NCI-H128 (cell line): Measurements from ENCODE around the gene MSX2.
"Not testable (repeated sequence)": the region's sequence is repeated elsewhere in the genome, so short reads cannot be mapped to it uniquely, and the experiment has no call there.

ENCODE experiments used
- DNase-seq: peaks from one replicate; lab custom pipeline; 2025; ENCODE audit not compliant: unreplicated experiment; lab: John Stamatoyannopoulos, UW

Gene MSX2

DNA sequence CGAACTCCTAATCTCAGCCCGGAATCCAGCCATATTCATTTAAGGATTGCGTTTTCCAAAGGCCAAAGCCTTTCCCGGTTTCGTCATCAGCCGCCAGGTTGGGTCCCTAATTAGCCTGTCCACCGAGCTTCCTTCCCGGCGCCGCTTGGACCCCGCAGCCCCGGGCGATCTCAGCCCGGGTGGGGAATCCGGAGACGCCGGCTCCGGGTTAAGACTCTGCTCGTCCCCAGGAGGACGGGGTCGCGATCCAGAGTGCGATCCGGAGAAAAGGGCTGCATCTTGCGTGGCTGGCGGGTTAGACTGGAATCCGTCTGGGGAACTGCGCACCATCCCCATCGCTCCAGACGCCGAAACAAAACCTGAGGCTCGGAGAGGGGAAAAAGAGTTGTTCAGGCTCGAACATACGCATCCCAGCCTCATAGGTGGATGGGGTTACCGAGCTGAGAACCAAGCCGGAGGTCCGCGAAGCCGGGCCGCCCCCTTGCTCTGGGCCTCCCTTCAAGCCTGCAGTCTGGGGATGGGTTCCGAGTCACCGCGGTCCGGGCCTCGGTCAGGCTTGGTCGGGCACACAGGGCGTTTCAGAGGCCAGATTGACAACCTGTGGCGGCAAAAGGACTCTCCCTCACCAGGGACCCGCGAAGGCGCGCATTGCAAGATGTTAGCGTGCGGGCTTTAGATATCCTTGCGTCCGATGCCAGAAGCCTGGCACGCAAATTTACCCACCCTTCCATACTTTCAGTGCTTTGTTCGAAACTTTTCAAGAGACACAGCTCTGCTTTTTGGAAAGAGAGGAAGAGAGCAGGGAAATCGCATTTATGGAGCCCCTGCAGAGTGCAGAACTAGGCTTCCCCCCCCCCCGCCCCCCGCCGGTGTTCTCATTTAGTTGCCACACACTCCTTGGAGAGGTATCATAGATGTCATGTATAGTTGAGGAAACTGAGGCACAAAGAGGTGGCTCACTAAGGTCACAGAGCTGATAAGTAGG lies 7.9 kb downstream of the MSX2 start:
- no peak for DNase-seq

DNA sequence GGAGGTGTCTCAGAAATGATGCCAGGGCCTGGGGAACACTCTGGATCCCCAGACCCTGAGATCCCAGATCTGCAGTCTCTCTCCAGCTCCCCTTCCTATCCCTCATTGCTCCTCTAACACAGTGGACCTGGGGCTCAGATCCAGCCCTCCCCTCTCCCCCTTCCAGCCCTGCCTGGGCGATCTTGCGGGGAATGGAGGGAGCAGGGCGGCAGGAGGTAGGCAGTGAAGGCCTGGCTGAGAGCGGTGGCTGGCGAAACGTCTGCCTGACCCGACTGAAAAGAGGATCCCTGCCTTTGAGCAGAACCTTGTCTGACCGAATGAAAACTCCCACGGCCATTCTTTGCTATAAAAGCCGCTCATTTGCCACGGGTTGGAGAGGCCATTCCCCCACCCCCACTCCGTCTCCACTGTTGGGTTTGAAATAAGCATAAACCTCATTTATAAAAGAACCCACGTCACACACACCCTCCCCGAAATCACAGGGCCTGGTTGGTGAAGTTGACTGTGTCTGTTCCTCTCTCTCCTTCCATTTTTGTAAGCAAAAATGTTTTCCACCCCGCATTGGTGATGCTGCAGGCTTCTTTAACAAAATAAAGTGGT lies 8.8 kb downstream of the MSX2 start:
- DNase-seq = no peak

DNA sequence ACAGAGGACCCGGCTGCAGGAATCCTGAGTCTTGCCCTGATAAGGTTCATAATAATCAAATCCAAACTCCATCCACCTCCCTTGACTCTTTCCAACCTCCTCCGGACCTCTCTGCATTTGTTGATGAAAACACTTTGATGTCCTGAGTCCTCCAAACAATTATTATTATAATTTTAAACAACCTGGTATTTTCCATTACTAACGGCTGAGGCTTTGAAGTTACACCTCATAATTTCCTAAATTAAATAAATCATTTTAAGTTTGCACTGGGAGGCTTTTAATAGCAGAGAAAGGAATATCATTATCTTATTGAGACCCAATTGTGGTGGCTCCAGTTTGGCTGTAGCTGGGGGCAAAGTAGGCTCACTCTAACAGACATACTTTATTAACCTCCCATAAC lies 9.5 kb downstream of the MSX2 start:
- no peak for DNase-seq

DNA sequence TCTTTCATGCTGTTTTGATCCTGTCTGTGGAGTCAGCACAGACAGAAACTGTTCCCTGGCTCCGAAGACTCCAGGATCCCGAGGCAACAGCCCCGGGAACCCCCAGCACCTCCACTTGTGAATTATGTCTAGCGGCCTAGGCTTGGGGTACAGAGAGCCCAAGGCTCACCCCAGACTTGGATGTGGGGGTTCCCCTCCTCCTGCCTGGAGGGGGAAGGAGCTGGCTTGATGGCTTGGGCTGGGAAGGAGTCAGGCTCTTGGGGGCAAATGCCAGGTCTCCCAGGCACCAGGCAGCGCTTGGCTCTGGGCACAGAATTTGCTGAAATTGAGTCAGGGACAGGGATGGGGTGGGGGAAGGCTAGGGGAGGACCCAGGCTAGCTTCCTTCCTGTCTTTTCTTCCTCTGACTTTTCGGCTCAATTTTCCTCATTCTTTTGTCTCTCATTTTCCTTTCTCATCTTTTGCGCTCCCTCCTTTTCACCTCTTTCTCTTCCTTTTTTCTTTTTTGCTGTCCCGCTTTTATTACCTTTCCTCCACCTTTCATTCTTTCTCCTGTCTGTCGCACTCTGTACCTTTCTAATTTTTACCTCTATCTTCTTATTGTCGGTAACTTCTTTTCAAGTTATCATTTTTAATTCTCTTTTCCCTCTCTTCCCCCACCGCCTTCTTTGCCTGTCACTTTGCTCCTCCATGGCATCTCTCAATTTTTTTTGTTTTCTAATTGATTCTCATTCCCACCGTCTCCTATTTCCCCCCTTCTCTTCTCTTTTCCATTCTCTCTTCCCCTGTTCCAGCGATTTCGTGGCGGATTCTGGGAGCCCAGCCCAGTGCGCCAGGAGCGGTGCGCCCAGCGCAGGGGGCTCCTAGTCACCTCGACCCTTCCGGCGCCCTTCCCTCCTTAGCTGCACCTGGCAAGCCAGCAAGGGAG lies 10.5 kb downstream of the MSX2 start:
- no peak for DNase-seq

DNA sequence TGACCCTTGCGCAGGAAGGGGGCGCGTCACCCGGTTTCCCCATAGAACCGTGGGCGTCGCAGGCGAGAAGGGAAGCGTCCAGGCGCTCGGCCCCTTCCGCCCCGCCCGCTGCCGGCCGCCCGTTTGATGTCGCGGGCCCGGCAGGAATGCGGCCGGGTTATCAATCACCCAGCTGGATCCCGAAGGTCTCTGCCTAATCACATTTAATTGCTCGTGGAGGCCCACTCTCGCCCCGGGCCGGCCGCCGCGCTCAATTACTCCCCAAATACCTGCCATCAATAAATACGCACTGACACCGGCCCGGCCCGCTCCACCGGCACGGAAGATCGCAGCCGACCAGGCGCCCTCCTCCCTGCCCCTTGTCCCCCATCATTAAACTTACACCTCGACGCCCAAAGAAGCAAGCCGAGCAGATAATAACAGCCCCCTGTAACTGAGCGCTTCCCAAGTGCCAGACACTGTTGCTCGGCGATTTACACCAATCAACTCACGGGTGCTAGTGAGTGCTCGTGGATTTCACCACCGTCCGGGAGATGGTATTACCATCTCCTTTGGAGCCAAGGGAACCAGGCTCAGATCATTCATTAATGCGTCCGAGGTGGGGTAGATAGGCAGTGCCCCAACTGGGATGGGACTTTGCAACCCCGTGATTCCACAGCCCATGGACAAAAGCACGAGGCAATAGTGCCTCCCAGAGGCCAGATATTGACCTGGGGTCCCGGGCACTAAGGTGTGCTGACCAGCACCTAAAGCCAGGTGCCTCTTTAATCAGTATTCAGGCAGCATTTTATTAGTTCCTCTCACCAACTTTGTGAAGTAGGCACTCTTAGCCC lies 11.3 kb downstream of the MSX2 start:
- no peak for DNase-seq

DNA sequence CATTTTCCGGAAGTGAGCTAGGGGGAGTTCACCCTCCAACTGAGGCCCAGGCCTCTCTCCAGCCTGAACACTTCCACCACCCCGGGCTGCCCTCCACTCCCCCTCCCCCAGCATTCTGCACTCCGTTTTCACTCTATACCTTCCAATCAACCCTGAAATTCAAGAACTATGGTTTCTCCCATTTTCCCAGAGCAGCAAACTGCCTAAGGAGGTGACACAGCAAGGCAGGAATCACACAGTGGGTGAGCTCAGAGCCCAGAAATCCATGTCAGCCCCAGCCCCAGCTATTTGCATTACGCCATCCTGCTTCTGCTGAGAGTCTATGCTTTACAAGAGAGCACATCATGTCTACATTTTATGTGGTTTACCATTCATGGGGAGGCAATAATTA lies 11.9 kb downstream of the MSX2 start:
- DNase-seq = no peak

DNA sequence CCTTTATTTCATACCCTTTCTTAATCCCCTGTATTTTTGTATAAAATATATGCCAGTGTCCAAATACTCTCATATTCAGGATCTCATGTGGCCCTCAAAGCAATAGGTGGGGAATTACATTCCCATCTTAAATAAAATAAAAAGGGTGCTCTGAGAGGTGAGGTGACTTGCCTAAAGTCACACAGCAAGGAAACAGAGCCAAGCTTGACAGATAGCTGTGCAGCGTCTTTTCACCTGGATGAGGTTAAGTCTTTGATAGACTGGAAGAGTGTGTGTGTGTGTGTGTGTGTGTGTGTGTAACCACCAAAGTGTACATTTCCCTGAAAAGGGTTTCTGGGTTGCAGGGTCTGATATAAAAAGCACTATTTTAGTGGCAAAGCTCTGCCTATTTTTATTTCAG lies 12.4 kb downstream of the MSX2 start:
- no peak for DNase-seq

DNA sequence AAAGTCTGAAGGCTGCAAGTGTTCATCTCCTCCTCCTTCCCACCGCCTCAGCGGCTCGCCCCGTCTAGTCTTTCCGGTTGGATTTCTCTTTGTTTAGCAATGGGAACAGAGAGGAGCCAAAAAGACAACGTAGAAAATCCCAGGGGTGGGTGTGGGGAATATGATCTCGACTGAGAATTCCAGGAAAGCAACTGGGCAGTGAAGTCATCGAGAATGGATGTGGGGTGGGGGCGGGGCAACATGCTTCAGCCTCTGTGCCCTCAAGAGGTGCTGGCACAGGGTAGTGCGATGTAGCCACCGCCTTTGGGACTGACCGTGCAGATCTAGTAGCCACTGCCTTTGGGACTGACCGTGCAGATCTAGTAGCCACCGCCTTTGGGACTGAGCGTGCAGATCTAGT lies 12.9 kb downstream of the MSX2 start:
- no peak for DNase-seq

DNA sequence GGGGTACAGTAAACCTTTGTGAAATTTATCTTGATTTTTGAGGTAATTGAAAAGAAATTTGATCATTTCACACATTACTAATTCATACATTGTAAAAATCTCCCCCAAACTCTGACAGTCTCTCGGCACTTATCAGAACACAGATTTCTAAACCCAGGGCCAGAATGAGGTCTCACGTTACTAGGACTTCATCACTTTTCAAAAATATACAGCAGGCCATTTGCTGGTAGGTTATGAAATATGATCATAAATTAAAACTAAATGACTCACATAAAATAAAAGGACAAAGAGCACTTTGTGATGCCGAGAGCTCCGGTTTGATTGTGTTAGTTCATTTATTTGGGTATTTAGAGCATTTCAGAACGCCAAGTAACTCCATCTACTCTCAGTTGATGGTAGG lies 17.0 kb downstream of the MSX2 start:
- DNase-seq = no peak

DNA sequence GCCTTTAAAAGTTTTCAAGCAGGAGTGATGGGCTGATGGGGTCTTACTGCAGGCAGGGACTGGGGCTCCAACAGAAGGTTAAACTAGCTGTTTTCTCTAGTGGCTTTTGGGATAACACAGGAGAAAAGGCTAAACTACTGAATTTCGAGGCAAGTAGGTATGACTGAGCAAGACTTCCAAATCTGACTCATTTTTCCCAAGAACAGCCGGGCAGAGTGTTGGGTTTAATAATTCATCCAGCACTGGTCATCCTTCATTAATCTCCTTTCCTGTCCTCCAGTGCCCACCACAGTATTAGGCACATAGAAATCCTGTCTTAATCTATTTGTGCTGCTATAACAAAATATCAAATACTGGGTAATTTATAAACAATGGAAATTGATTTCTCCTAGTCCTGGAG lies 20.5 kb downstream of the MSX2 start:
- DNase-seq = no peak

DNA sequence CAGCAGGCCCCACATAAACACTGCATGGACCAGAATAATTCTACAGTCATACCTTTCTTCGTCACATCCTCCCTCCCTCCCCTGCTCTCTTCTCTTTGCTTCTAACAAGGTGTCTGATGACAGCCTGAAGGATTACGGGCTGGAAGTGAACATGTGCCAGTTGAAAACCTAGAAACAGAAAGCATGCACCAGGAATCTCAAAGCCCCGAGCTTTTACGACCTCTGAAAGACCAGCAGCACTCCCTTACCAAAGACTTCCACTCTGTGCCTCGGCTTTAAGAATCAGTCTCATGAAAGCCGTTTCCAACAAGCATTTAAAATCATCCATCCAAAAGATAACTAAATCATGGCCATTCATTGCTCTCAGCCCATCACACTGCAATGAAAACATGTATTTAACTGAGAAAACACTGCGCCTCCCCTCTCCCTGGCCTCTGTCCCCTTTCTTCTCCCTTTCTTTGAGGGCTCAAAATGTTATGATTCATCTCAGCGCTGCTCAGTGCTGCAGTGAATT lies 21.3 kb downstream of the MSX2 start:
- no peak for DNase-seq

DNA sequence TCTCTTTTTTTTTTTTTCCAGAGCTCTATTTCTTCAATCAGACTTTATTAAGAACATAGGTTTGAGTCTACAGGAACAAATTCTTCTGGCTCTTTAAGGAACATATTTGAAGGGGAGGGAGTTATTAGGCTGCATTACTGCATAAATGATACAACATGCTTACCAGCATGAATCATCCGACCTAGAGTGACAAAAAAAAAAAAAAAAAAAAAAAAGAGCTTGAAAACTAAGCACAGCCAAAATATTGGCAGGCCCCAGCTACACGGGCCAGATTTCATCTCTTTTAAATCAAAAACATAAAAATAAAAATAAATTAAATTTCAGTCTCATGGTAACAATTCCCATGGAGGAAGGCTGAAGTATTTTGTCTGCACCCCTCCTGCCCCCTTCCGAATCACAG lies 26.3 kb downstream of the MSX2 start:
- no peak for DNase-seq

DNA sequence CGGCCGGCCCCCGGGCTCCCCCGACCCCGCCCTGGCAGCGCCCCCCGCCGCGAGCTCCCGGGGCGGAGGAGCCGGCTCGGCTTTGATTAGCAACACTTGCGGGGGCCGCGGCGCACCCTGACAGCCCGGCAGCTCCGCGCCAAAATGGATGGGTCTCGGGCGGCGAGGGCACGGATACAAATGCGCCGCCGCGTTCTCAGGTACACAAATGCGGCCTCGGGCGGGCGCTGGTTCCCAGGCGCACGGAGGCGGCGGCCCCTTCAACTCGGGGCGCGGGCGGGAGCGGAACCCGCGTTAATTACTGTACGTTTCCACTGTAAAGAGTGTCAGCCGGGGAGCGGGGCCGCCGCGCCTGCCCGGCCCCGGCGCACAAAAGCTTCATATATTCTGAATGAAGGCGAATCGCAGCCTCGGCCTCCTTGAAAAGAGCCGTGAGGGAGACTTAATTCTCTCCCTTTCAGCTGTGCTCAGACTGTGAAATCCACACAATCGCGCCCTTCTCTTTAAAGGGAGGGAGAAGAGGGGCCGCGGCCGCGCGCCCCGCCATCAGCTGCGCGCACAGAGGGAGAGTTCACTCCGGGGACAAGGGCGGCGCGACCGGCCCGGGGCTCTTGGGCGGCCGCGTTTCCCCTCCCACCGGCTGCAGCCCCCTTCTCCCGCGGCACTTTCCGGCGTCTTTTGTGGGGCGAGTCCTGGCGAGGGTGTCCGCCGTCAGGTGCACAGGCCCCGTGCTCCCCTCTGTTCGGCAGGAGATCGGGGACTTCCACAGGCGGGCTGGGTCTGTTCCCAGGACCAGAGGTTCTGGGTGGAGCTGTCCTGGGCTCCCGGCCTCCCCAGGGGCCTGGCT lies 27.0 kb downstream of the MSX2 start:
- peak; percentile 1 for DNase-seq

DNA sequence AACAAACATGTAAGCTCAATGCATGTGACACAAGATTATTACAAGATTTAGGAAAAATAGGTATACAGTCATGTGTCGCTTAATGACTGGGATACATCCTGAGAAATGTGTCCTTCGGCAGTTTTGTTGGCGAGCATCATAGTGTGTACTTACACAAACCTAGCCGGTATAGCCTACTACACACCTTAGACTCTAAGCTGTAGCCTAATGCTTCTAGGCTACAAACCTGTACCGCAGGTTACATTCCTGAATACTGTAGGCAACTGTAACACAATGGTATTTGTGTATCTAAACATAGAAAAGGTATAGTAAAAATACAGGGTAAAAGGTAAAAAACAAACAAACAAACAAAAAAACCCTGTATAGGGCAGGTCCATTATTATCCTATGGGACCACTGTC lies 27.7 kb downstream of the MSX2 start:
- no peak for DNase-seq

DNA sequence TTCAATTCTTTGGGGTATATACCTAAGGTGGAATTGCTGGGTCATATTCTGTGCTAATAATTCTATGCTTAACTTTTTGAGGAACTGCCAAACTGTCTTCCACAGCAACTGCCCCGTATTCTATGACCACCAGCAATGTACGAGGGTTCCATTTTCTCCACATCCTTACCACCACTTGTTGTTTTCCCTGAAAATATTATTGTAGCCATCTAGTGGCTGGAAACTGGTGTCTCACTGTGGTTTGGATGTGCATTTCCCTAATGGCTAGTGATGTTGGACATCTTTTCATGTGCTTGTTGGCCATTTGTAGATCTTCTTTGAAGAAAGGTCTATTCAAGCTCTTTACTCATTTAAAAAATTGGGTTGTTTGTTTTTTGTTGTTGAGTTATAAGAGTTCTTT lies 30.7 kb downstream of the MSX2 start:
- no peak for DNase-seq

DNA sequence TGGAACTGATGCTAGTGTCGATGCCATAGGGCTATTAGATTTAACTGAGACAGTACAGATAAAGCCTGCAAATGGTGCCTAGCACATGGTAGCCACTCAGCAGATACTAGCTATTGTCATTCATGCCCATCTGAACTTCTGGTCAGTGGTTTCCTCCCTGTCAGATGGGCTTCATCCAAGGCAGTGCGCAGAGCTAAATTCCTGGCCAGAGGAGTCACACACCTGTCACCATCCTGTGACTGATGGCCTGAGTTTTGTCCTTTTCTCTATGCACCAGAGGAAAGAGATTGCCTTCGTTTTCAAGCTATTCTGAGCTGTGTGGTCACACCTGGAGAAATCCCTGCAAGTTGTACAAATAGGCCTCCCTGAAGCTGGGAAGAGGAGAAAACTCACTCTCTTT lies 34.7 kb downstream of the MSX2 start:
- no peak for DNase-seq

DNA sequence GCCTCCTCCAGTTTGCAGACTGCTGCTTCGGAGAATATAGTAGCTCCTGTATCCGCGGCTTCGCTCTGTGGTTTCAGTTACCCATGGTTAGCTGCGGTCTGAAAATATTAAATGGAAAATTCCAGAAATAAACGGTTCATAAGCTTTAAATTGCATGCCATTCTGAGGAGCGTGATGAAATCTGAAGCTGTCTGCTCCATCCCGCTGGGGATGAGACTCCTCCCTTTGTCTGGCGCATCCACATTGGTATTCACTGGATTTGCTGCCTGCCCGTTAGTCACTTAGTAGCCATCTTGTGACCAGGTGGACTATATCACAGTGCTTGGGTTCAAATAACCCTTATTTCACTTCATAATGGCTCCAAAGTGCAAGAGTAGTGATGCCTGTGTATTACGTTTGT lies 36.3 kb downstream of the MSX2 start:
- no peak for DNase-seq

DNA sequence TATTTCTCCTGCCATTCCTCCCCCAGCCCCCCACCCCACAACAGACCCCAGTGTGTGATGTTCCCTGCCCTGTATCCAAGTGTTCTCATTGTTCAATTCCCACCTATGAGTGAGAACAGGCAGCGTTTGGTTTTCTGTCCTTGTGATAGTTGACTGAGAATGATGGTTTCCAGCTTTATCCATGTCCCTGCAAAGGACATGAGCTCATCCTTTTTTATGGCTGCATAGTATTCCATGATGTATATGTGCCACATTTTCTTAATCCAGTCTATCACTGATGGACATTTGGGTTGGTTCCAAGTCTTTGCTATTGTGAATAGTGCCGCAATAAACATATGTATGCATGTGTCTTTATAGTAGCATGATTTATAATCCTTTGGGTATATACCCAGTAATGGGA lies 37.0 kb downstream of the MSX2 start:
- DNase-seq = not testable (repeated sequence)

DNA sequence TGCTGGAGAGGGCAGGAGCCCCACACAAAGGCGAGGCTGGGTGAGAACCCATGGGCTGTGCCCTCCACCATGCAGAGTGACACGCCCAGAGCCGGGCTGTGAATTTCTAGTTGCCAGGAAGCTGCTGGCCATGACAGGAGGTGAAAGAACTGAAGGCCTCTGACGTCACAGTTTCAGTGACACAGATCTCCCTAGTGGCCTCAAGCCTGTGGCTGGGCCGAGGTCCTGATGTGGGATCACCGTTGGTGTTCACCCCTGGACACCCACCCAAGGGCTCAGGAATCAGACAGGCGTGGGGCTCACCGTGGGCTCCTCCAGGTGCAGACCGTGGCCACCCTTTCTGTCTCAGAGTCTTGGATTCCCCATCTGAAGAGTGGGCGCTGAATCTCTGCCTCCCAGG lies 39.9 kb downstream of the MSX2 start:
- DNase-seq = no peak

DNA sequence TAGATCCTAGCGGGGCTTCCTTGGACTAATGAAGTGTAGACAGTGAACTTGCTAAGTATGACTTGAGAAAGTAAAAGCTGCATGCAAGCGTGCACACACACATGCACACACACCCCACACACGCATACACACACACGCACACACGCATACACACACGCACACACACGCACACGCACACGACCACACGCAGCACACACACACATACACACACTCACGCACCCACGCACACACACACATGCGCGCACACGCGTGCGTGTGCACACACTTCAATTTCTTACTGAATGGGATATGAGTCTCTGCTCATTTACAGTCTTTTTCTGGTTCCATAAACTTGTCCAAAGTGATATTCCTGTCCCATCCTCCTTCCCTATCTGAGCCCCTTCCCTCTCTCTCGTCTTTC lies 41.2 kb downstream of the MSX2 start:
- no peak for DNase-seq
